Liver (tissue), 9 donors: Measurements from ENCODE around the gene ERCC6L2. TPM values are rescaled to one million over a fixed set of nuclear protein-coding genes. Genes with fewer than 3 reads are reported as not detected.

ENCODE experiments used
- DNase-seq: peaks from one replicate; pipeline ENCODE4 v3.0.0-alpha.2; 2017; ENCODE audit warnings: low spot score
- H3K27ac ChIP-seq, 2 donors: one replicate each; pipeline ENCODE4 v1.7.0; 2013; ENCODE audit warnings: inconsistent platforms in 2 of 2, low read length in 2 of 2, control low read depth in 1 of 2, low read depth in 1 of 2, mild to moderate bottlenecking in 1 of 2
- H3K27me3 ChIP-seq, 4 donors: one replicate each; pipeline versions ENCODE4 v1.6.1 to v1.7.0; 2013; ENCODE audit warnings: low read length in 3 of 4, inconsistent platforms in 1 of 4, mild to moderate bottlenecking in 1 of 4, moderate library complexity in 1 of 4; ENCODE audit not compliant: control insufficient read depth in 4 of 4, insufficient read depth in 4 of 4
- H3K36me3 ChIP-seq, 4 donors: one replicate each; pipeline versions ENCODE4 v1.6.1 to v1.7.0; 2013; ENCODE audit warnings: low read length in 3 of 4, mild to moderate bottlenecking in 3 of 4, low read depth in 1 of 4, moderate library complexity in 1 of 4; ENCODE audit not compliant: control insufficient read depth in 4 of 4, insufficient read depth in 3 of 4
- H3K4me1 ChIP-seq, 4 donors: one replicate each; pipeline versions ENCODE4 v1.6.1 to v1.7.0; 2013; ENCODE audit warnings: low read length in 3 of 4, mild to moderate bottlenecking in 3 of 4, moderate library complexity in 1 of 4; ENCODE audit not compliant: control insufficient read depth in 4 of 4, insufficient read depth in 4 of 4
- H3K4me3 ChIP-seq, 3 donors: one replicate each; pipeline versions ENCODE4 v1.6.1 to v1.7.0; 2013; ENCODE audit warnings: low read length in 3 of 3, control low read depth in 1 of 3, low read depth in 1 of 3, mild to moderate bottlenecking in 1 of 3
- H3K9ac ChIP-seq, 2 donors: one replicate each; pipeline ENCODE4 v1.7.0; 2013; ENCODE audit warnings: low read length in 2 of 2, mild to moderate bottlenecking in 2 of 2, moderate library complexity in 2 of 2, control low read depth in 1 of 2, low read depth in 1 of 2
- H3K9me3 ChIP-seq, 4 donors: one replicate each; pipeline versions ENCODE4 v1.6.1 to v1.7.0; 2013; ENCODE audit warnings: low read length in 3 of 4; ENCODE audit not compliant: control insufficient read depth in 4 of 4
- EGR1 ChIP-seq, 2 donors: IDR thresholded peaks; 2 replicates each; pipeline ENCODE4 v1.6.1; 2016 to 2018; ENCODE audit warnings: antibody characterized with exemption in 2 of 2, low read depth in 2 of 2
- FOXA1 ChIP-seq: IDR thresholded peaks from 2 replicates; pipeline ENCODE4 v1.6.1; 2016; ENCODE audit warnings: antibody characterized with exemption
- FOXA2 ChIP-seq: IDR thresholded peaks from 2 replicates; pipeline ENCODE4 v1.6.1; 2016; ENCODE audit warnings: antibody characterized with exemption
- GABPA ChIP-seq, 2 donors: IDR thresholded peaks in 1 of 2; conservative IDR thresholded peaks in 1 of 2; 2 replicates each; pipeline ENCODE4 v1.6.1; 2016; ENCODE audit warnings: antibody characterized with exemption in 2 of 2, mild to moderate bottlenecking in 1 of 2, moderate library complexity in 1 of 2
- HNF4A ChIP-seq, 2 donors: conservative IDR thresholded peaks; 2 replicates each; pipeline ENCODE4 v1.6.1; 2016; ENCODE audit warnings: antibody characterized with exemption in 2 of 2, mild to moderate bottlenecking in 2 of 2
- HNF4G ChIP-seq: IDR thresholded peaks from 2 replicates; pipeline ENCODE4 v1.6.1; 2016; ENCODE audit warnings: antibody characterized with exemption
- JUND ChIP-seq, 2 donors: IDR thresholded peaks; 2 replicates each; pipeline ENCODE4 v1.6.1; 2016; ENCODE audit warnings: antibody characterized with exemption in 2 of 2
- NR2F2 ChIP-seq: IDR thresholded peaks from 2 replicates; pipeline ENCODE4 v1.6.1; 2016; ENCODE audit warnings: antibody characterized with exemption
- RAD21 ChIP-seq, 2 donors: IDR thresholded peaks; 2 replicates each; pipeline ENCODE4 v1.6.1; 2016; ENCODE audit warnings: antibody characterized with exemption in 2 of 2, mild to moderate bottlenecking in 2 of 2
- RXRA ChIP-seq, 2 donors: IDR thresholded peaks; 2 replicates each; pipeline ENCODE4 v1.6.1; 2017 to 2018; ENCODE audit warnings: antibody characterized with exemption in 2 of 2, mild to moderate bottlenecking in 1 of 2
- SP1 ChIP-seq: IDR thresholded peaks from 2 replicates; pipeline ENCODE4 v1.6.1; 2018; ENCODE audit warnings: antibody characterized with exemption, mild to moderate bottlenecking
- TAF1 ChIP-seq: conservative IDR thresholded peaks from 2 replicates; pipeline ENCODE4 v1.6.1; 2016; ENCODE audit warnings: antibody characterized with exemption, mild to moderate bottlenecking
- YY1 ChIP-seq: IDR thresholded peaks from 2 replicates; pipeline ENCODE4 v1.6.1; 2016; ENCODE audit warnings: antibody characterized with exemption, mild to moderate bottlenecking
- WGBS: extraction: QIAGEN DNeasy Blood & Tissue Kit; methylation state at CpG from one replicate; pipeline ENCODE4 v1.1.7; 2013; 5-methylcytosine and 5-hydroxymethylcytosine counted together
- polyA plus RNA-seq, 2 donors: library from polyadenylated mRNA; stranded (reverse) in 1 of 2; unstranded in 1 of 2; fragments of 200-250 nt in 1 of 2; fragments of >200 nt in 1 of 2; fragmentation: Nextera tagmentation in 1 of 2; extraction: Ambion mirVana in 1 of 2; gene quantifications; one replicate each; pipeline versions ENCODE4 v1.2.1 to v1.2.3, GENCODE V29; 2013 to 2015
- total RNA-seq, 2 donors: library from RNA; depleted of rRNA; stranded (reverse); fragments of >200 nt; gene quantifications; one replicate each; pipeline ENCODE4 v1.2.3, GENCODE V29; 2014
- TF ChIP-seq, protein P1 (sequence below): IDR thresholded peaks from 2 replicates; pipeline ENCODE4 v1.6.1; 2016; ENCODE audit warnings: antibody characterized with exemption, mild to moderate bottlenecking
- TF ChIP-seq, protein P2 (sequence below): fragments of 150-350 bp; IDR thresholded peaks from 2 replicates; pipeline ENCODE4 v1.5.1; 2017; ENCODE audit warnings: improper control_type of control experiment, low read depth, low read length; ENCODE audit not compliant: missing input control
- TF ChIP-seq, protein P3 (sequence below): IDR thresholded peaks from 2 replicates; pipeline ENCODE4 v1.6.1; 2016; ENCODE audit warnings: antibody characterized with exemption
- TF ChIP-seq, protein P4 (sequence below): IDR thresholded peaks from 2 replicates; pipeline ENCODE4 v1.6.1; 2016; ENCODE audit warnings: antibody characterized with exemption
- TF ChIP-seq, protein P5 (sequence below): IDR thresholded peaks from 2 replicates; pipeline ENCODE4 v1.6.1; 2016; ENCODE audit warnings: antibody characterized with exemption
- donor health status: healthy.
- donor health status: healthy.
- donor health status: healthy.
- donor health status: healthy.
- donor health status: healthy.

Gene ERCC6L2
- total and polyA plus RNA-seq, 4 donors, result 4.7 to 46.0 (median 22.0) TPM

DNA sequence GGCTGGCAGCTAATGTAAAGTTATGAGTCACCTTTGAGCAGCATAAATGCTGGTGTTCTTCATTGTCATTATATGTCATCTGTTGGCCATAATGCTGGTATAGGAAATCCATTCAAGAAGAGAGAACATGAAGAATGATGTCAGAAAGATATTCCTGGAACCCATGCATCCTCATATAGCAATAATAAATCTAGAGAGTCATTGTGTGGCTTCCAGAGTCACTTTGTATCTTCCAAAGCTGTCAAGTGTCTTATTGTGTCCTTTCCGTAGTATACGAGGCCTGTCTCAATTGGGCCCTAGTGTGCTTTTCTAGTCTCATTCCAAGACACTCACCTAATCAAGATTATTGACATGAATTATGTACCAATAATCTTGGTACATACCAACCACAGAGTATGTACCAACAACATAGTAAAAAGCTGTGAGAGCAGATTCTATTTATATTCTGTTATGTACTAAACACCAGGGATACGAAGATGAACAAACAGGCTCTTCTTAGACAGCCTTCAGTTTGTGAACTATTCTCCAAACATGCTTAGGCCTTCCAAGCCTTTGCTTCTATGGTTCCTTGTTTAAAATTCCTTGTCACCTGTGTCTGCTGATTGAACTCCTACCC, 110.1 kb downstream of the ERCC6L2 start:
- Histone ChIP-seq H3K4me3 (no peak overlapping the region), H3K9me3 (no peaks in the 10 kb centered on the region), H3K27ac (no peak overlapping the region), H3K36me3 (peaks cover 0 to 4% (median 4%) of the 10 kb centered on the region in 4 donors), H3K9ac (no peak overlapping the region), H3K27me3 (no peaks in the 10 kb centered on the region), H3K4me1 (peaks cover 0 to 3% (median 1%) of the 10 kb centered on the region in 4 donors)
- 96% methylated on average over 3 of the region's 3 CpGs for WGBS
- no peak for DNase-seq
- TF ChIP-seq SP1, result no peak
- no peak for TF ChIP-seq YY1
- TF ChIP-seq RAD21 (IDR thresholded peaks at IDR 0.05), result no peak
- TF ChIP-seq, protein P1, sequence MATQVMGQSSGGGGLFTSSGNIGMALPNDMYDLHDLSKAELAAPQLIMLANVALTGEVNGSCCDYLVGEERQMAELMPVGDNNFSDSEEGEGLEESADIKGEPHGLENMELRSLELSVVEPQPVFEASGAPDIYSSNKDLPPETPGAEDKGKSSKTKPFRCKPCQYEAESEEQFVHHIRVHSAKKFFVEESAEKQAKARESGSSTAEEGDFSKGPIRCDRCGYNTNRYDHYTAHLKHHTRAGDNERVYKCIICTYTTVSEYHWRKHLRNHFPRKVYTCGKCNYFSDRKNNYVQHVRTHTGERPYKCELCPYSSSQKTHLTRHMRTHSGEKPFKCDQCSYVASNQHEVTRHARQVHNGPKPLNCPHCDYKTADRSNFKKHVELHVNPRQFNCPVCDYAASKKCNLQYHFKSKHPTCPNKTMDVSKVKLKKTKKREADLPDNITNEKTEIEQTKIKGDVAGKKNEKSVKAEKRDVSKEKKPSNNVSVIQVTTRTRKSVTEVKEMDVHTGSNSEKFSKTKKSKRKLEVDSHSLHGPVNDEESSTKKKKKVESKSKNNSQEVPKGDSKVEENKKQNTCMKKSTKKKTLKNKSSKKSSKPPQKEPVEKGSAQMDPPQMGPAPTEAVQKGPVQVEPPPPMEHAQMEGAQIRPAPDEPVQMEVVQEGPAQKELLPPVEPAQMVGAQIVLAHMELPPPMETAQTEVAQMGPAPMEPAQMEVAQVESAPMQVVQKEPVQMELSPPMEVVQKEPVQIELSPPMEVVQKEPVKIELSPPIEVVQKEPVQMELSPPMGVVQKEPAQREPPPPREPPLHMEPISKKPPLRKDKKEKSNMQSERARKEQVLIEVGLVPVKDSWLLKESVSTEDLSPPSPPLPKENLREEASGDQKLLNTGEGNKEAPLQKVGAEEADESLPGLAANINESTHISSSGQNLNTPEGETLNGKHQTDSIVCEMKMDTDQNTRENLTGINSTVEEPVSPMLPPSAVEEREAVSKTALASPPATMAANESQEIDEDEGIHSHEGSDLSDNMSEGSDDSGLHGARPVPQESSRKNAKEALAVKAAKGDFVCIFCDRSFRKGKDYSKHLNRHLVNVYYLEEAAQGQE, result no peak
- TF ChIP-seq JUND (IDR thresholded peaks at IDR 0.05), result no peak
- no peak for TF ChIP-seq HNF4A (conservative IDR thresholded peaks at IDR 0.05)
- TF ChIP-seq FOXA2, result no peak
- TF ChIP-seq, protein P2, sequence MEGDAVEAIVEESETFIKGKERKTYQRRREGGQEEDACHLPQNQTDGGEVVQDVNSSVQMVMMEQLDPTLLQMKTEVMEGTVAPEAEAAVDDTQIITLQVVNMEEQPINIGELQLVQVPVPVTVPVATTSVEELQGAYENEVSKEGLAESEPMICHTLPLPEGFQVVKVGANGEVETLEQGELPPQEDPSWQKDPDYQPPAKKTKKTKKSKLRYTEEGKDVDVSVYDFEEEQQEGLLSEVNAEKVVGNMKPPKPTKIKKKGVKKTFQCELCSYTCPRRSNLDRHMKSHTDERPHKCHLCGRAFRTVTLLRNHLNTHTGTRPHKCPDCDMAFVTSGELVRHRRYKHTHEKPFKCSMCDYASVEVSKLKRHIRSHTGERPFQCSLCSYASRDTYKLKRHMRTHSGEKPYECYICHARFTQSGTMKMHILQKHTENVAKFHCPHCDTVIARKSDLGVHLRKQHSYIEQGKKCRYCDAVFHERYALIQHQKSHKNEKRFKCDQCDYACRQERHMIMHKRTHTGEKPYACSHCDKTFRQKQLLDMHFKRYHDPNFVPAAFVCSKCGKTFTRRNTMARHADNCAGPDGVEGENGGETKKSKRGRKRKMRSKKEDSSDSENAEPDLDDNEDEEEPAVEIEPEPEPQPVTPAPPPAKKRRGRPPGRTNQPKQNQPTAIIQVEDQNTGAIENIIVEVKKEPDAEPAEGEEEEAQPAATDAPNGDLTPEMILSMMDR, result no peak
- TF ChIP-seq, protein P3, sequence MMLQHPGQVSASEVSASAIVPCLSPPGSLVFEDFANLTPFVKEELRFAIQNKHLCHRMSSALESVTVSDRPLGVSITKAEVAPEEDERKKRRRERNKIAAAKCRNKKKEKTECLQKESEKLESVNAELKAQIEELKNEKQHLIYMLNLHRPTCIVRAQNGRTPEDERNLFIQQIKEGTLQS, result no peak
- no peak for TF ChIP-seq FOXA1
- TF ChIP-seq RXRA (IDR thresholded peaks at IDR 0.05), result no peak
- no peak for TF ChIP-seq GABPA (IDR thresholded peaks at IDR 0.05 in 1 of 2, conservative IDR thresholded peaks at IDR 0.05 in 1 of 2)
- TF ChIP-seq, protein P4, sequence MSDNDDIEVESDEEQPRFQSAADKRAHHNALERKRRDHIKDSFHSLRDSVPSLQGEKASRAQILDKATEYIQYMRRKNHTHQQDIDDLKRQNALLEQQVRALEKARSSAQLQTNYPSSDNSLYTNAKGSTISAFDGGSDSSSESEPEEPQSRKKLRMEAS, result no peak
- no peak for TF ChIP-seq NR2F2

DNA sequence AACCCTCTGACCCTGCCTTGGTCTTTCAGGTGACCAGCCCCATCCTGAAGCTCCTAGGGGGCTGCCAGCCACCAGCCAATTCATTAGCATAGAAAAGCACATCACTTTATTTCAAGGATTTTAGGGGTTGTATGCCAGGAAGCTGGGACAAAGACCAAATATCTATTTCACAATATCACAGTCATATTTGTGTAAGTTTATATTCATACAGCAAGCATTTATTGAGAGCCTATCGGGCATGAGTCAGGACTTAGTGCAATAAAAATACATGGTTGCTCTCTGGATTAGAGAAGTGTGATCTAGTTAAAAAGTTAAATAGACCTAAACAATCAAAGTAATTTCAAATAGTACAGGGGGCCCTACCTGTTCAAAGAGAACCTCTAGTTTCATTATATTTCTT, 113.8 kb downstream of the ERCC6L2 start:
- Histone ChIP-seq H3K27ac (no peak overlapping the region), H3K27me3 (no peaks in the 10 kb centered on the region), H3K9ac (no peak overlapping the region), H3K36me3 (peaks cover 1 to 6% (median 4%) of the 10 kb centered on the region in 4 donors), H3K4me1 (no peaks in the 10 kb centered on the region), H3K4me3 (no peak overlapping the region), H3K9me3 (no peaks in the 10 kb centered on the region)
- 87% methylated on average over 1 of the region's 1 CpG for WGBS
- no peak for DNase-seq
- TF ChIP-seq HNF4G (no peak), SP1 (no peak), FOXA2 (no peak), YY1 (no peak), TAF1 (no peak), JUND (IDR thresholded peaks at IDR 0.05) (no peak), RXRA (IDR thresholded peaks at IDR 0.05) (no peak), EGR1 (IDR thresholded peaks at IDR 0.05; ENCODE audit: low read depth in 2 of 2) (no peak), HNF4A (conservative IDR thresholded peaks at IDR 0.05) (no peak)
- TF ChIP-seq, protein P5, sequence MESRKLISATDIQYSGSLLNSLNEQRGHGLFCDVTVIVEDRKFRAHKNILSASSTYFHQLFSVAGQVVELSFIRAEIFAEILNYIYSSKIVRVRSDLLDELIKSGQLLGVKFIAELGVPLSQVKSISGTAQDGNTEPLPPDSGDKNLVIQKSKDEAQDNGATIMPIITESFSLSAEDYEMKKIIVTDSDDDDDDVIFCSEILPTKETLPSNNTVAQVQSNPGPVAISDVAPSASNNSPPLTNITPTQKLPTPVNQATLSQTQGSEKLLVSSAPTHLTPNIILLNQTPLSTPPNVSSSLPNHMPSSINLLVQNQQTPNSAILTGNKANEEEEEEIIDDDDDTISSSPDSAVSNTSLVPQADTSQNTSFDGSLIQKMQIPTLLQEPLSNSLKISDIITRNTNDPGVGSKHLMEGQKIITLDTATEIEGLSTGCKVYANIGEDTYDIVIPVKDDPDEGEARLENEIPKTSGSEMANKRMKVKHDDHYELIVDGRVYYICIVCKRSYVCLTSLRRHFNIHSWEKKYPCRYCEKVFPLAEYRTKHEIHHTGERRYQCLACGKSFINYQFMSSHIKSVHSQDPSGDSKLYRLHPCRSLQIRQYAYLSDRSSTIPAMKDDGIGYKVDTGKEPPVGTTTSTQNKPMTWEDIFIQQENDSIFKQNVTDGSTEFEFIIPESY, result no peak
- TF ChIP-seq, protein P3, result no peak
- TF ChIP-seq, protein P4, result no peak
- TF ChIP-seq, protein P2, result no peak
